ENCODE data around the gene PAFAH1B2. TPM values are rescaled to one million over a fixed set of nuclear protein-coding genes. Genes with fewer than 3 reads are reported as not detected.

PAFAH1B2 gene
- total and polyA plus RNA-seq, 2 experiments from 2014 or later: 87.5 to 148 TPM

GRCh38 chr11:117187799-117188481 is 43.9 kb downstream of the PAFAH1B2 start:
- Mint-ChIP-seq H3K27ac (peak overlapping the region; percentile 36; the same call in 1 of the 2 replicates), H3K27me3 (ENCODE audit: insufficient read depth, low read depth, poor library complexity) (peaks cover 8% of the 10 kb centered on the region), H3K4me1 (no peaks in the 10 kb centered on the region; the same call in 2 of the 3 replicates), H3K36me3 (ENCODE audit: low read depth) (peaks cover 4% of the 10 kb centered on the region; the same call in 2 of the 3 replicates), H3K4me3 (no peak overlapping the region), H3K9me3 (no peaks in the 10 kb centered on the region)
- no peak for ATAC-seq
- TF ChIP-seq NANOG (IDR thresholded peaks at IDR 0.05; ENCODE audit: borderline replicate concordance) (no peak), REST (IDR thresholded peaks at IDR 0.05; ENCODE audit: unreplicated experiment) (no peak), EZH2phosphoT487 (IDR thresholded peaks at IDR 0.05; ENCODE audit: unreplicated experiment) (no peak), ZNF114 (CRISPR knock-in tag; IDR thresholded peaks at IDR 0.05) (no peak), POLR2AphosphoS5 (IDR thresholded peaks at IDR 0.05; ENCODE audit: low read depth) (no peak), JUNB (IDR thresholded peaks at IDR 0.05; ENCODE audit: unreplicated experiment) (no peak)
- Histone ChIP-seq H3K4me3 (no peak overlapping the region), H3F3A (replicated peaks; ENCODE audit: low read depth) (no peaks in the 10 kb centered on the region), H3K9me2 (ENCODE audit: insufficient read depth) (no peaks in the 10 kb centered on the region), H3K79me2 (replicated peaks; ENCODE audit: insufficient read depth) (no peaks in the 10 kb centered on the region), H3K4me2 (no peak overlapping the region), H3K27ac (ENCODE audit: low read depth) (no peak overlapping the region), H3K36me3 (ENCODE audit: insufficient read depth) (no peaks in the 10 kb centered on the region), H3K27me3 (ENCODE audit: insufficient read depth) (no peaks in the 10 kb centered on the region), H4K20me1 (replicated peaks; ENCODE audit: insufficient read depth) (no peaks in the 10 kb centered on the region), H2AFZ (no peak overlapping the region), H3K4me1 (ENCODE audit: insufficient read depth) (no peaks in the 10 kb centered on the region)
- no peak for DNase-seq (ENCODE audit: low spot score)

GRCh38 chr11:117188620-117189081 is 44.6 kb downstream of the PAFAH1B2 start:
- H3K4me3 ChIP-seq: no peak overlapping the region
- TF ChIP-seq ETS1 (IDR thresholded peaks at IDR 0.05) (no peak), ZNF114 (CRISPR knock-in tag; IDR thresholded peaks at IDR 0.05) (no peak), ZNF462 (CRISPR knock-in tag; IDR thresholded peaks at IDR 0.05) (no peak), EZH2 (IDR thresholded peaks at IDR 0.05; ENCODE audit: low read depth, unreplicated experiment) (no peak)

More at GRCh38 chr11:117188620-117189081, 44.6 kb downstream of the PAFAH1B2 start:
- Mint-ChIP-seq H3K4me3 (no peak overlapping the region), H3K27ac (no peak overlapping the region), H3K36me3 (ENCODE audit: low read depth) (peaks cover 4% of the 10 kb centered on the region; the same call in 2 of the 3 replicates), H3K27me3 (ENCODE audit: insufficient read depth, low read depth, poor library complexity) (peaks cover 8% of the 10 kb centered on the region), H3K9me3 (no peaks in the 10 kb centered on the region), H3K4me1 (no peaks in the 10 kb centered on the region; the same call in 2 of the 3 replicates)
- Histone ChIP-seq H3K4me1 (ENCODE audit: insufficient read depth) (no peaks in the 10 kb centered on the region), H3K79me2 (replicated peaks; ENCODE audit: insufficient read depth) (no peaks in the 10 kb centered on the region), H3K27me3 (ENCODE audit: insufficient read depth) (no peaks in the 10 kb centered on the region), H2AFZ (no peak overlapping the region), H4K20me1 (replicated peaks; ENCODE audit: insufficient read depth) (no peaks in the 10 kb centered on the region), H3K36me3 (ENCODE audit: insufficient read depth) (no peaks in the 10 kb centered on the region), H3F3A (replicated peaks; ENCODE audit: low read depth) (no peaks in the 10 kb centered on the region), H3K4me2 (no peak overlapping the region), H3K27ac (ENCODE audit: low read depth) (no peak overlapping the region), H3K9me2 (ENCODE audit: insufficient read depth) (no peaks in the 10 kb centered on the region)
- ATAC-seq: no peak
- DNase-seq (ENCODE audit: low spot score): no peak

All from GM23338 (cell line).